A549 (cell line): ENCODE data around the gene RHOF.

ENCODE experiments used
- CHD2 ChIP-seq: fragments of 150-350 bp; IDR thresholded peaks from 2 replicates; pipeline ENCODE4 v1.6.1; 2014; ENCODE audit warnings: low read length; ENCODE audit not compliant: partially characterized antibody
- CTCF ChIP-seq: fragments of >200 bp; sonication (Bioruptor Twin); formaldehyde crosslinking; IDR thresholded peaks from 3 replicates; pipeline ENCODE4 v1.5.1; 2016
- EP300 ChIP-seq, 2 experiments: fragments of >200 bp; sonication (Bioruptor Twin); formaldehyde crosslinking; IDR thresholded peaks; 2 replicates in 1 of 2; 3 replicates in 1 of 2; pipeline ENCODE4 v1.6.1; 2016 to 2017
- KDM1A ChIP-seq: fragments of 200-600 bp; sonication (generic); IDR thresholded peaks from 2 replicates; pipeline ENCODE4 v1.6.1; 2016; ENCODE audit warnings: low read depth, mild to moderate bottlenecking
- POLR2A ChIP-seq: IDR thresholded peaks from 2 replicates; pipeline ENCODE4 v1.6.1; 2012; ENCODE audit warnings: mild to moderate bottlenecking, low read length
- RAD21 ChIP-seq, 2 experiments: fragments of >200 bp in 1 of 2; sonication (Bioruptor Twin) in 1 of 2; formaldehyde crosslinking in 1 of 2; IDR thresholded peaks in 1 of 2; conservative IDR thresholded peaks in 1 of 2; 2 replicates in 1 of 2; 3 replicates in 1 of 2; pipeline ENCODE4 v1.6.1; 2012 to 2018; ENCODE audit warnings: inconsistent platforms in 1 of 2
- RFX5 ChIP-seq: fragments of 450-650 bp; IDR thresholded peaks from 2 replicates; pipeline ENCODE4 v1.7.1; 2014; ENCODE audit warnings: antibody characterized with exemption, mild to moderate bottlenecking, moderate library complexity
- RNF2 ChIP-seq: fragments of 200-600 bp; sonication (generic); IDR thresholded peaks from 2 replicates; pipeline ENCODE4 v1.6.1; 2016; ENCODE audit warnings: low read depth, mild to moderate bottlenecking, antibody characterized with exemption, moderate library complexity, borderline replicate concordance
- TP53 ChIP-seq: fragments of 250-450 bp; sonication (Bioruptor Pico); IDR thresholded peaks from 2 replicates; pipeline ENCODE4 v1.5.0; 2021; ENCODE audit warnings: mild to moderate bottlenecking, moderate library complexity

GRCh38 chr12:121793440-121793837 lies at the start of gene RHOF:
- TF ChIP-seq POLR2A: peak; percentile 70
- TF ChIP-seq RFX5: no peak
- TF ChIP-seq RAD21 (conservative IDR thresholded peaks at IDR 0.05 in 1 of 2, IDR thresholded peaks at IDR 0.05 in 1 of 2): no peak
- peak; percentile 0; the same call in 1 of the 2 replicates for TF ChIP-seq RNF2
- no peak for TF ChIP-seq KDM1A
- no peak for TF ChIP-seq EP300 (IDR thresholded peaks at IDR 0.05)
- no peak for TF ChIP-seq CTCF
- no peak for TF ChIP-seq CHD2
- no peak for TF ChIP-seq TP53
